ENCODE measurements around the gene MYLK.
"Not testable (repeated sequence)": the region's sequence is repeated elsewhere in the genome, so short reads cannot be mapped to it uniquely, and the experiment has no call there.

The MYLK gene

GRCh38 chr3:123892195-123892594 is 8.1 kb upstream of the MYLK start:
- no peak overlapping the region for H3K4me3 ChIP-seq (ENCODE audit: low read length)
- DNase-seq (ENCODE audit: low read depth): no peak
- no peaks in the 10 kb centered on the region for H3K4me1 ChIP-seq (ENCODE audit: control insufficient read depth, insufficient read depth, low read length)
- peaks cover 20% of the 10 kb centered on the region for H3K9me3 ChIP-seq (ENCODE audit: control insufficient read depth, low read length)
- H3K27me3 ChIP-seq (replicated peaks; ENCODE audit: control insufficient read depth, insufficient read depth, low read length): no peaks in the 10 kb centered on the region
- H3K9ac ChIP-seq (ENCODE audit: low read length): no peak overlapping the region
- no peaks in the 10 kb centered on the region for H3K36me3 ChIP-seq (ENCODE audit: control insufficient read depth, insufficient read depth, low read length, severe bottlenecking)

DNA sequence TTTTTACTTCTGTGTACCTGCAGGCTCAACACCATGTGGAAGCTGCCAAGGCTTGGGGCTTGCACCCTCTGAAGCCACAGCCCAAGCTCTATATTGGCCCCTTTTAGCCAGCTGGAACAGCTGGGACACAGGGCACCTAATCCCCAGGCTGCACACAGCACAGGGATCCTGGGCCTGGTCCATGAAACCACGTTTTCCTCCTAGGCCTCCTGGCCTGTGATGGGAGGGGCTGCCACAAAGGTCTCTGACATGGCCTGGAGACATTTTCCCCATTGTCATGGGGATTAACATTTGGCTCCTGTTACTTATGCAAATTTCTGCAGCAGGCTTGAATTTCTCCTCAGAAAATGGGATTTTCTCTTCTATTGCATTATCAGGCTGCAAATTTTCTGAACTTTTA is 6.9 kb upstream of the MYLK start:
- H3K4me1 ChIP-seq (ENCODE audit: control insufficient read depth, insufficient read depth, low read length); H3K9ac ChIP-seq (ENCODE audit: low read length); H3K27me3 ChIP-seq (replicated peaks; ENCODE audit: control insufficient read depth, insufficient read depth, low read length); DNase-seq (ENCODE audit: low read depth); H3K36me3 ChIP-seq (ENCODE audit: control insufficient read depth, insufficient read depth, low read length, severe bottlenecking); H3K4me3 ChIP-seq (ENCODE audit: low read length): not testable (repeated sequence)
- H3K9me3 ChIP-seq (ENCODE audit: control insufficient read depth, low read length): peaks cover 22% of the 10 kb centered on the region

DNA sequence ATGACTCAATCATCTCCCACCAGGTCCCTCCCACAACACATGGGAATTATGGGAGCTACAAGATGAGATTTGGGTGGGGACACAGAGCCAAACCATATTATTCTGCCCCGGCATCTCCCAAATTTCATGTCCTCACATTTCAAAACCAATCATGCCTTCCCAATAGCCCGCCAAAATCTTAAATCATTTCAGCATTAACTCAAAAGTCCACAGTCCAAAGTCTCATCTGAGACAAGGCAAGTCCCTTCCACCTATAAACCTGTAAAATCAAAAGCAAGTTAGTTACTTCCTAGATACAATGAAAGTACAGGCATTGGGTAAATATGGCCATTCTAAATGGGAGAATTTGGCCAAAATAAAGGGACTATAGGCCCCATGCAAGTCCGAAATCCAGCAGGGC is 6.0 kb upstream of the MYLK start:
- H3K4me3 ChIP-seq (ENCODE audit: low read length); H3K36me3 ChIP-seq (ENCODE audit: control insufficient read depth, insufficient read depth, low read length, severe bottlenecking); H3K9ac ChIP-seq (ENCODE audit: low read length); DNase-seq (ENCODE audit: low read depth); H3K4me1 ChIP-seq (ENCODE audit: control insufficient read depth, insufficient read depth, low read length); H3K27me3 ChIP-seq (replicated peaks; ENCODE audit: control insufficient read depth, insufficient read depth, low read length): not testable (repeated sequence)
- peaks cover 22% of the 10 kb centered on the region for H3K9me3 ChIP-seq (ENCODE audit: control insufficient read depth, low read length)

GRCh38 chr3:123884993-123885392 is 861 bp upstream of the MYLK start:
- Histone ChIP-seq H3K4me3 (ENCODE audit: low read length) (no peak overlapping the region), H3K9me3 (ENCODE audit: control insufficient read depth, low read length) (peaks cover 4% of the 10 kb centered on the region), H3K9ac (ENCODE audit: low read length) (no peak overlapping the region), H3K4me1 (ENCODE audit: control insufficient read depth, insufficient read depth, low read length) (peaks cover 22% of the 10 kb centered on the region), H3K36me3 (ENCODE audit: control insufficient read depth, insufficient read depth, low read length, severe bottlenecking) (no peaks in the 10 kb centered on the region), H3K27me3 (replicated peaks; ENCODE audit: control insufficient read depth, insufficient read depth, low read length) (no peaks in the 10 kb centered on the region)
- DNase-seq (ENCODE audit: low read depth): no peak

DNA sequence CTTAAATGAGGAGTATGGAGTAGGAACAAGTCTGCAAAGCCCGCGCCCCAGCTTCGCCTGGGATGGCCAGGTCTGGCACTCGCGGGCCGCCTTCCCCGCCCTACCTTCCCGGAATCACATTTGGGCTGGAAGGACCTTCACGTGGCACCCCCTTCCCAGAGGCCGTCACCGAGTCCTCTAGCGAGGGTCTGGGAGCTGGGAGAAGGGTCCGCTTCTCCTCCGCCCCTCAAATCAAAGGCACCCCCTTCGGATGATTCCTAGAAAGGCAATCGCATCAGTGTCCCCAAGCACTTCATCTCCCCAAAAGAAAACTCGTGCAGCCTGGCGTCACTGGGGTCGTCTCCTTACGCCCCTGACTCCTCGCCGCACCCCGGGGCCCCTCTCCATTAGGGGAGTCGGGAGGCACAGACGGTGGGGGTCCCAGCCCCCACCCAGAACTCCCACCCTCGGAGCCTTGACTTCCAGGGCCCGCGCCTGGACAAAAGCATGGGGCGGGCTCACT is 380 bp downstream of the MYLK start:
- Histone ChIP-seq H3K9ac (ENCODE audit: low read length) (peak overlapping the region; percentile 90), H3K9me3 (ENCODE audit: control insufficient read depth, low read length) (peaks cover 4% of the 10 kb centered on the region), H3K4me1 (ENCODE audit: control insufficient read depth, insufficient read depth, low read length) (peaks cover 22% of the 10 kb centered on the region), H3K4me3 (ENCODE audit: low read length) (peak overlapping the region; percentile 90), H3K27me3 (replicated peaks; ENCODE audit: control insufficient read depth, insufficient read depth, low read length) (no peaks in the 10 kb centered on the region), H3K36me3 (ENCODE audit: control insufficient read depth, insufficient read depth, low read length, severe bottlenecking) (no peaks in the 10 kb centered on the region)
- DNase-seq (ENCODE audit: low read depth): peak; percentile 50

GRCh38 chr3:123883111-123883510 is 1.0 kb downstream of the MYLK start:
- peak overlapping the region; percentile 90 for H3K9ac ChIP-seq (ENCODE audit: low read length)
- peaks cover 22% of the 10 kb centered on the region for H3K4me1 ChIP-seq (ENCODE audit: control insufficient read depth, insufficient read depth, low read length)
- no peaks in the 10 kb centered on the region for H3K27me3 ChIP-seq (replicated peaks; ENCODE audit: control insufficient read depth, insufficient read depth, low read length)
- H3K4me3 ChIP-seq (ENCODE audit: low read length): peak overlapping the region; percentile 90
- H3K36me3 ChIP-seq (ENCODE audit: control insufficient read depth, insufficient read depth, low read length, severe bottlenecking): no peaks in the 10 kb centered on the region
- peaks cover 4% of the 10 kb centered on the region for H3K9me3 ChIP-seq (ENCODE audit: control insufficient read depth, low read length)
- no peak for DNase-seq (ENCODE audit: low read depth)

- H3K4me1 ChIP-seq (ENCODE audit: control insufficient read depth, insufficient read depth, low read length): peaks cover 22% of the 10 kb centered on the region
- H3K4me3 ChIP-seq (ENCODE audit: low read length): no peak overlapping the region
- H3K9ac ChIP-seq (ENCODE audit: low read length): no peak overlapping the region
- no peaks in the 10 kb centered on the region for H3K27me3 ChIP-seq (replicated peaks; ENCODE audit: control insufficient read depth, insufficient read depth, low read length)
- no peak for DNase-seq (ENCODE audit: low read depth)
- no peaks in the 10 kb centered on the region for H3K9me3 ChIP-seq (ENCODE audit: control insufficient read depth, low read length)
- no peaks in the 10 kb centered on the region for H3K36me3 ChIP-seq (ENCODE audit: control insufficient read depth, insufficient read depth, low read length, severe bottlenecking)
Observed at GRCh38 chr3:123881771-123882170, 2.4 kb downstream of the MYLK start.

DNA sequence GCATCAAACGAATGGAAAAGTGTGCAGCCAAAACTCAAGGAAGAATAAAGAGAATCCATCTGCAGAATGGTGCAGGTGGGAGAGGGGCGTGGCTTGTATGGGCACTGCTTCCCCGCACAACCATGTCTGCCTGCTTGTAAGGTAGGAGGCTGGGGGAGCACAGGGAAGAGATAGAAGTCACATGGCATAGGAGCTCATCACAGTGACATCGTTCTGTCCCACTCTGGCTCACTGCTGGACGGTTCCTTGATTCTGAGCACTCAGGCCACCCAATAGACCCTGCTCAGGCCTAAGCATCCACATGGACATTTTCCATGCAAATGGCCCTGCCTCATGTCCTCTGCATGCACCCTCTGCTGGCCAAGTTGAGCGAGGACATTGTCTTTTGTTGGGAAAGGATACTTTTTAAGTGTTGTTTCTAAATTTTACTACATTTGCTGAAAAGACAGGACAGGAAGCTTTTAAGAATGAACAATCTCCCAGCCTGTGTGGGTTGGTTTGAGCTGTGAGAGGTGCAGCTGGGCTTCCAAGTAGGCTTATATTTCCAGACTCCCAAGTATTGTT is 3.1 kb downstream of the MYLK start:
- Histone ChIP-seq H3K27me3 (replicated peaks; ENCODE audit: control insufficient read depth, insufficient read depth, low read length) (no peaks in the 10 kb centered on the region), H3K4me1 (ENCODE audit: control insufficient read depth, insufficient read depth, low read length) (peaks cover 22% of the 10 kb centered on the region), H3K4me3 (ENCODE audit: low read length) (no peak overlapping the region), H3K36me3 (ENCODE audit: control insufficient read depth, insufficient read depth, low read length, severe bottlenecking) (no peaks in the 10 kb centered on the region), H3K9ac (ENCODE audit: low read length) (no peak overlapping the region), H3K9me3 (ENCODE audit: control insufficient read depth, low read length) (no peaks in the 10 kb centered on the region)
- DNase-seq (ENCODE audit: low read depth): peak; percentile 67

DNA sequence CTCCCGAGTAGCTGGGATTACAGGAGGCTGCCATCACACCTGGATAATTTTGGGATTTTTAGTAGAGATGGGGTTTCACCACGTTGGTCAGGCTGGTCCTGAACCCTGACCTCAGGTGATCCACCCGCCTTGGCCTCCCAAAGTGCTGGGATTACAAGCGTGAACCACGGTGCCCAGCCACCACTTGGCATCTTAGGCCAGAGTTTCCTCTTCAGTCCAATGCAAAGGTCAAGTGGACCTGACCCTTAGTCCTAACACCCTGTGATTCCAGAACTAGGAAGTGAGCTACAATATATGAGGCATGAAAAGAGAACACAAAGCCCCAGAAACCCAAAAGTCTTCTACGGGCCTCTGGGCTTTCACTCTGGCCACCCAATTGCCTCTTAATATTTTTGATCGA is 5.3 kb downstream of the MYLK start:
- peaks cover 22% of the 10 kb centered on the region for H3K4me1 ChIP-seq (ENCODE audit: control insufficient read depth, insufficient read depth, low read length)
- no peaks in the 10 kb centered on the region for H3K9me3 ChIP-seq (ENCODE audit: control insufficient read depth, low read length)
- DNase-seq (ENCODE audit: low read depth): no peak
- no peaks in the 10 kb centered on the region for H3K27me3 ChIP-seq (replicated peaks; ENCODE audit: control insufficient read depth, insufficient read depth, low read length)
- no peak overlapping the region for H3K4me3 ChIP-seq (ENCODE audit: low read length)
- H3K9ac ChIP-seq (ENCODE audit: low read length): no peak overlapping the region
- H3K36me3 ChIP-seq (ENCODE audit: control insufficient read depth, insufficient read depth, low read length, severe bottlenecking): peaks cover 12% of the 10 kb centered on the region

DNA sequence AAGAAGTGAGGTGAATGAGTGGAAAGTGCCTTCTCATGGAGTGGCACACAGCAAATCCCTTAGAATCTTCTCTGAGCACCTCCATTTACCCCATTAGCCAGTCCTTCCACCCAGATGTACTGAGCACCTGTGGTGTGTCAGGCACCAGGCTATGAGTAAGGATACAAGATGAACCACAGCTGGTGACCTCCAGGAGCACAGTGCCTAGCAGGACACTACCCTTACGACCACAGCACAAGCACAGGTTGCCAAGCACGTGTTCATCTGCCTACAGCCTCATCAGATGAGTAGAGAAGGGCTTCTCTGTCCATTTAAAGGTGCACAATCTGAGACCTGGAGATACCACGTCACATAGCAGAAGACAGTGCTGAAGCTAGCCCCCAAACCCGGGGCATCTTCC is 6.2 kb downstream of the MYLK start:
- Histone ChIP-seq H3K9ac (ENCODE audit: low read length) (no peak overlapping the region), H3K4me3 (ENCODE audit: low read length) (no peak overlapping the region), H3K9me3 (ENCODE audit: control insufficient read depth, low read length) (no peaks in the 10 kb centered on the region), H3K4me1 (ENCODE audit: control insufficient read depth, insufficient read depth, low read length) (peaks cover 14% of the 10 kb centered on the region), H3K36me3 (ENCODE audit: control insufficient read depth, insufficient read depth, low read length, severe bottlenecking) (peaks cover 12% of the 10 kb centered on the region), H3K27me3 (replicated peaks; ENCODE audit: control insufficient read depth, insufficient read depth, low read length) (no peaks in the 10 kb centered on the region)
- no peak for DNase-seq (ENCODE audit: low read depth)

DNA sequence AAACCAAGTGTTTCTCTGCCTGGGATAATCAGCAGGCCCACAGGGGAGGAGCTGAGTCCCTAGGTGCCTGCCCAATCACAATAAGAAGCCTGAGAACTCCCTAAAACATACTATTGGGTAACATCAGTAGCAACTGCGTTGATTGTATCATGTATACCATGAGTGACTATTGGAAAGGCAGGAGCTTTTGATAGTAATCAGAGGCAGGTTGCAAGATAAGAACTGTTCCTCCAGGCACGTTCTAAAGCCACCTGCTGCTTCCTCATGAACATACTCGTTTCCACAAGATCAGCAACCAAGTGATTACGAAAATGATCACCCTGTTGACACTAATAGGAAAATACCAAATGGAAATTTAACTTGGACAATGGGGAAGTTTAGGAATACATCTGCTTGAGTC is 6.7 kb downstream of the MYLK start:
- Histone ChIP-seq H3K27me3 (replicated peaks; ENCODE audit: control insufficient read depth, insufficient read depth, low read length) (no peaks in the 10 kb centered on the region), H3K9ac (ENCODE audit: low read length) (no peak overlapping the region), H3K4me1 (ENCODE audit: control insufficient read depth, insufficient read depth, low read length) (peaks cover 9% of the 10 kb centered on the region), H3K36me3 (ENCODE audit: control insufficient read depth, insufficient read depth, low read length, severe bottlenecking) (peaks cover 12% of the 10 kb centered on the region), H3K9me3 (ENCODE audit: control insufficient read depth, low read length) (no peaks in the 10 kb centered on the region), H3K4me3 (ENCODE audit: low read length) (no peak overlapping the region)
- DNase-seq (ENCODE audit: low read depth): no peak

DNA sequence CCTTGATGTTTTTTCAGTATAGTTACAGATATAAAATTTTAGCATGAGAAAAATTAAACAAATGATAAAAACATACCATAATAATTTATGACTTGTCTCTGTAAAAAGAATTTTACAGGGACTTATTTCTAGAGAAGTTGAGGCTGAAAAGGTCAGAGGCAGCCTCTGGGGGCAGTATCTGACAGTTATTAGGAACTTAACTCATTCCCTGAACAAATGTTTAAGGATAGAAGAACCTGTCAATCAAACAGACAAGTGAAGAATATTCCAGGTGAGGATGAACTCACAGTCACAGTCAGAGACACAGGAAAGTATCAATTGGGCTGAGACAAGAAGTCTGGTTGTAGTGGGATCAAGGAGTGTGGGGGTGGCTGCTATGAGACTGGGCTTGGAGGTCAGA is 7.3 kb downstream of the MYLK start:
- DNase-seq (ENCODE audit: low read depth): no peak
- no peak overlapping the region for H3K4me3 ChIP-seq (ENCODE audit: low read length)
- H3K36me3 ChIP-seq (ENCODE audit: control insufficient read depth, insufficient read depth, low read length, severe bottlenecking): peaks cover 12% of the 10 kb centered on the region
- H3K4me1 ChIP-seq (ENCODE audit: control insufficient read depth, insufficient read depth, low read length): peaks cover 6% of the 10 kb centered on the region
- no peaks in the 10 kb centered on the region for H3K27me3 ChIP-seq (replicated peaks; ENCODE audit: control insufficient read depth, insufficient read depth, low read length)
- H3K9me3 ChIP-seq (ENCODE audit: control insufficient read depth, low read length): no peaks in the 10 kb centered on the region
- no peak overlapping the region for H3K9ac ChIP-seq (ENCODE audit: low read length)

All from adipocyte (in vitro differentiated cells).